ENCODE results near the gene PHF5A.

Gene PHF5A

GRCh38 chr22:41482319-41482935, 13.9 kb upstream of the PHF5A start:
- peaks cover 93% of the 10 kb centered on the region for H3K79me2 ChIP-seq (ENCODE audit: insufficient read depth, low read length)
- no peak overlapping the region for H3K27ac ChIP-seq (ENCODE audit: low read length)
- no peak overlapping the region for H2AFZ ChIP-seq (ENCODE audit: low read depth, low read length)
- H3K4me2 ChIP-seq (ENCODE audit: insufficient read depth, low read length), result no peak overlapping the region
- no peak overlapping the region for H3K9ac ChIP-seq (ENCODE audit: low read depth, low read length)
- no peaks in the 10 kb centered on the region for H3K4me1 ChIP-seq (ENCODE audit: insufficient read depth, low read length)
- DNase-seq (no peak), ATAC-seq (ENCODE audit: insufficient read depth, low read depth) (no peak; the same call in 2 of the 3 replicates)
- TF ChIP-seq CTCF (IDR thresholded peaks at IDR 0.05; ENCODE audit: borderline replicate concordance, extremely low read depth, low read length, poor library complexity, severe bottlenecking) (no peak), EZH2 (IDR thresholded peaks at IDR 0.05; ENCODE audit: borderline replicate concordance, low read depth, low read length, severe bottlenecking) (no peak)
- H3K36me3 ChIP-seq (ENCODE audit: insufficient read depth, low read length), result peaks cover 10% of the 10 kb centered on the region; the same call in 1 of the 2 replicates
- no peaks in the 10 kb centered on the region for H3K9me3 ChIP-seq (ENCODE audit: insufficient read depth, low read length, severe bottlenecking)
- peaks cover 64% of the 10 kb centered on the region for H4K20me1 ChIP-seq (ENCODE audit: insufficient read depth, low read length)
- H3K4me3 ChIP-seq (ENCODE audit: low read depth in 1 of 2, low read length in 2 of 2), result no peak overlapping the region
- no peaks in the 10 kb centered on the region for H3K27me3 ChIP-seq (ENCODE audit: insufficient read depth, low read length, poor library complexity)

- Histone ChIP-seq H3K9me3 (ENCODE audit: insufficient read depth, low read length, severe bottlenecking) (no peaks in the 10 kb centered on the region), H2AFZ (ENCODE audit: low read depth, low read length) (no peak overlapping the region), H4K20me1 (ENCODE audit: insufficient read depth, low read length) (peaks cover 61% of the 10 kb centered on the region), H3K36me3 (ENCODE audit: insufficient read depth, low read length) (peaks cover 10% of the 10 kb centered on the region; the same call in 1 of the 2 replicates), H3K79me2 (ENCODE audit: insufficient read depth, low read length) (peaks cover 90% of the 10 kb centered on the region), H3K4me2 (ENCODE audit: insufficient read depth, low read length) (no peak overlapping the region), H3K27ac (ENCODE audit: low read length) (no peak overlapping the region), H3K4me3 (ENCODE audit: low read depth in 1 of 2, low read length in 2 of 2) (no peak overlapping the region), H3K27me3 (ENCODE audit: insufficient read depth, low read length, poor library complexity) (no peaks in the 10 kb centered on the region), H3K9ac (ENCODE audit: low read depth, low read length) (no peak overlapping the region), H3K4me1 (ENCODE audit: insufficient read depth, low read length) (no peaks in the 10 kb centered on the region)
- DNase-seq (no peak), ATAC-seq (ENCODE audit: insufficient read depth, low read depth) (no peak)
- TF ChIP-seq EZH2 (IDR thresholded peaks at IDR 0.05; ENCODE audit: borderline replicate concordance, low read depth, low read length, severe bottlenecking), result no peak
- TF ChIP-seq CTCF (IDR thresholded peaks at IDR 0.05; ENCODE audit: borderline replicate concordance, extremely low read depth, low read length, poor library complexity, severe bottlenecking), result no peak
These were observed 13.4 kb upstream of the PHF5A start for GRCh38 chr22:41481925-41482318.

- H3K4me1 ChIP-seq (ENCODE audit: insufficient read depth, low read length), result no peaks in the 10 kb centered on the region
- no peak overlapping the region for H3K27ac ChIP-seq (ENCODE audit: low read length)
- peaks cover 10% of the 10 kb centered on the region; the same call in 1 of the 2 replicates for H3K36me3 ChIP-seq (ENCODE audit: insufficient read depth, low read length)
- no peak overlapping the region for H2AFZ ChIP-seq (ENCODE audit: low read depth, low read length)
- peaks cover 91% of the 10 kb centered on the region for H3K79me2 ChIP-seq (ENCODE audit: insufficient read depth, low read length)
- H3K4me2 ChIP-seq (ENCODE audit: insufficient read depth, low read length), result no peak overlapping the region
- no peak overlapping the region for H3K4me3 ChIP-seq (ENCODE audit: low read depth in 1 of 2, low read length in 2 of 2)
- ATAC-seq (ENCODE audit: insufficient read depth, low read depth) (no peak), DNase-seq (no peak)
- H3K9ac ChIP-seq (ENCODE audit: low read depth, low read length), result no peak overlapping the region
- no peaks in the 10 kb centered on the region for H3K9me3 ChIP-seq (ENCODE audit: insufficient read depth, low read length, severe bottlenecking)
- no peaks in the 10 kb centered on the region for H3K27me3 ChIP-seq (ENCODE audit: insufficient read depth, low read length, poor library complexity)
- H4K20me1 ChIP-seq (ENCODE audit: insufficient read depth, low read length), result peaks cover 65% of the 10 kb centered on the region
- no peak for TF ChIP-seq CTCF (IDR thresholded peaks at IDR 0.05; ENCODE audit: borderline replicate concordance, extremely low read depth, low read length, poor library complexity, severe bottlenecking)
- no peak for TF ChIP-seq EZH2 (IDR thresholded peaks at IDR 0.05; ENCODE audit: borderline replicate concordance, low read depth, low read length, severe bottlenecking)
These were observed 12.8 kb upstream of the PHF5A start for GRCh38 chr22:41481131-41481830.
